ENCODE measurements around the gene NIBAN1. TPM values are rescaled to one million over a fixed set of nuclear protein-coding genes. Genes with fewer than 3 reads are reported as not detected.
A peak's percentile ranks its signal among the peaks of the same experiment; 100 is the strongest.
"Not testable (repeated sequence)": the region's sequence is repeated elsewhere in the genome, so short reads cannot be mapped to it uniquely, and the experiment has no call there.

The NIBAN1 gene, protein sequence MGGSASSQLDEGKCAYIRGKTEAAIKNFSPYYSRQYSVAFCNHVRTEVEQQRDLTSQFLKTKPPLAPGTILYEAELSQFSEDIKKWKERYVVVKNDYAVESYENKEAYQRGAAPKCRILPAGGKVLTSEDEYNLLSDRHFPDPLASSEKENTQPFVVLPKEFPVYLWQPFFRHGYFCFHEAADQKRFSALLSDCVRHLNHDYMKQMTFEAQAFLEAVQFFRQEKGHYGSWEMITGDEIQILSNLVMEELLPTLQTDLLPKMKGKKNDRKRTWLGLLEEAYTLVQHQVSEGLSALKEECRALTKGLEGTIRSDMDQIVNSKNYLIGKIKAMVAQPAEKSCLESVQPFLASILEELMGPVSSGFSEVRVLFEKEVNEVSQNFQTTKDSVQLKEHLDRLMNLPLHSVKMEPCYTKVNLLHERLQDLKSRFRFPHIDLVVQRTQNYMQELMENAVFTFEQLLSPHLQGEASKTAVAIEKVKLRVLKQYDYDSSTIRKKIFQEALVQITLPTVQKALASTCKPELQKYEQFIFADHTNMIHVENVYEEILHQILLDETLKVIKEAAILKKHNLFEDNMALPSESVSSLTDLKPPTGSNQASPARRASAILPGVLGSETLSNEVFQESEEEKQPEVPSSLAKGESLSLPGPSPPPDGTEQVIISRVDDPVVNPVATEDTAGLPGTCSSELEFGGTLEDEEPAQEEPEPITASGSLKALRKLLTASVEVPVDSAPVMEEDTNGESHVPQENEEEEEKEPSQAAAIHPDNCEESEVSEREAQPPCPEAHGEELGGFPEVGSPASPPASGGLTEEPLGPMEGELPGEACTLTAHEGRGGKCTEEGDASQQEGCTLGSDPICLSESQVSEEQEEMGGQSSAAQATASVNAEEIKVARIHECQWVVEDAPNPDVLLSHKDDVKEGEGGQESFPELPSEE
- 12.3 and 14.9 TPM in 2 replicates for total RNA-seq

DNA sequence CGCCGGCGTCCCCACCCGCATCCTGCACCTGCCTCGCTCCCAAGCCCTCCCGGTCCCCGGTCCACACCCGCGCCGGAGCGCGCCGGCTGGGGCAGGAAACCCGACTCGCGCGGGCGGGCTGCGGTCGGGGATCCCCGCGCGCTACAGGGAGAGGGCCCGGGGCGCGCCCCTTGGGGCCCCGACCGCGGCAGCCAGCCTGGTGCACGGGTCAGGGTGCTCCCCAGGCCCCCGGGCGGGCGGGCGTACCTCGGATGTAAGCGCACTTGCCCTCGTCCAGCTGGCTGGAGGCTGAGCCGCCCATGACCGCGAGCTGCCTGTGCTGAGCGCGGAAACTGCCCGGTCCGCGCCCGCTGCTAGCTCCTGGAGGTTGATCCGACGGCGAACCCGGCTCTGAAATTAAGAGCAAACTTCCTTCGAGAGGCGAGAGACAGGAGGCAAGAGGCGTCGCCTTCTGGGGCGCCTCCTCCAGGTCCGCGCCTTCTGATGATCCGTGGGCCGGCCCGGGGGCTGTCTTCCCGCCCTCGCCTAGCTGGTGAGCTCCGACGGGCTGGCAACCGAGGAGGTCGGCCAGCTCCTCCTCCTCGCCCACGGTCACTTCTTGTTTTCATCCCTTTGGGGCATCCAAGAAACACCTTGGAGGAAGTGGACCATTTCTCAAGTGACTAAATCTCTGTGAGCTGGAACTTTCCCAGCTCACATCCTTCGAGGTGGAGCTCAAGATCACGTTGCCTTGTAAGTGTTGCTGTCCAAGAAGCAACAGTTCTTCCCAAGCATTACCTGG, at the start of gene NIBAN1:
NIBAN1 (minus strand) TSS at position 453 of the 781 bp plus-strand sequence; CDS start at position 301, 152 bp downstream.
- no peak for DNase-seq (ENCODE audit: low read depth, low spot score)

DNA sequence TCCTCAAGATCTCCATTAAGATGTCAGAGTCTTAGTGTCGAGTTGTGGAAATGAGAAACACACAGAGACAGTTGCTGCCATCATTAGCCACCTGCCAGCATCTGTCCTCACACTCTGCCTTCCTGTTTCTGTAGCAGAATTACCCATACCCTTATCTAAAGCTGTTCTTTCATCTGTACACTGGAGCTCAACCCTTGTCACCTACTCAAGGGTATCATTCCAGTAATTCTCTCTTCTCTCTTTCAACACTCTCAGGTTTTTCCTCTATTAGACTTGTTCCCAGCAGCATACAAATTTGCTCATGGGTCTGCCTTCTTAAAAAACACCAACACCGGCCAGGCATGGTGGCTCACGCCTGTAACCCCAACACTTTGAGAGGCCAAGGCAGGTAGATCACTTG, 43.7 kb upstream of the NIBAN1 start:
- no peak for DNase-seq (ENCODE audit: low read depth, low spot score)

DNA sequence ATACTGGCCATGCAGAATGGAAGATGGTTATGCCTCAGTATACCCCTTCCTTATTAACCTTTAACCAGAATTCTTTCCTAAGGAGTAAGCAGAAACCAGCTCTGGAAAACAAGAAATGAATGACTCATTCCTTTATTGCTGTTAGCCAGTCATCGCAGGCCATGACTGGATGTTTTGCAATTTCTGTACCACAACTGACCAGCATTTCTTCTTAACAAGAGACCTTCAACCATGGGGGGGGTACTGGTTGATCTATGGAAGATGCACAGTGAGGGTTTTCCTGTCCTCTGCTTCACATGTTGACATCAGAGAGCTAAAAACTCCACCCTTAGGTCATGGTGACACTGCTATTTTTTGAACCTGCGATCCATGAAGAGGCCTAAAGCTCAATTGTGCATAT, 43.0 kb upstream of the NIBAN1 start:
- DNase-seq (ENCODE audit: low read depth, low spot score) = peak; percentile 1

DNA sequence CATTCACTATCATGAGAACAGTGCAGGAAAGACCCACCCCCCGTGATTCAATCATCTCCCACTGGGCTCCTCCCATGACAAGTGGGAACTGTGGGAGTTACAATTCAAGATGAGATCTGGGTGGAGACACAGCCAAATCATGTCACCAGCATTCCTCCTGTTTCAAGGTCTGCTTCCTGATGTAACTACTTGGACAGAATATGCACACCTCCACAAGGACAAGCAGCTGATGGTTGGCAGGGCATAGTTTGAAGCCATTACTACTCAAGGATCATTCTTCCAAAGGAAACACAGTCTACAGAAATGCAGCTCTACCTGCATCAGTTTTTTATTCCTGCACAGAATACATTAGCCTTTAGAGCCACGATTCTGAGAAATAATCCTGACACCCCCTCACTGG, 42.6 kb upstream of the NIBAN1 start:
- DNase-seq (ENCODE audit: low read depth, low spot score) = no peak

DNA sequence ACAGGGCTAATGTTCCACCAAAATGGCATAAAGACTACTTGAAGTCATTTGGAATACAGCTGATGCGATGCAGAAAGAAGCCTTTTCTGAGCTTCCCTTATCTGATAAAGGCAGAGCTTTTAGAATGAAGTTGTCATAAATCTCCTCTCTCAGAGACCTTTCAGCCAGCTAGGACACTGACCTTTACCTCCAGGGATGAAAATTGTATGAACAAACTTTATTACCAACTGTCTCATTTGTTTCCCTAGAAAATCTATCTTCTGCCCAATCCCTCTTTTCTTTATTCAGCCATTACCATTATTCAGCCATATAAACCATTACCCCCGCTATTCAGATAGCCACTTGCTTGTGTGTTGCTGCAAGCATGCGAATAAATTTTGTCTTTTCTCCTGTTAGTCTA, 41.3 kb upstream of the NIBAN1 start:
- DNase-seq (ENCODE audit: low read depth, low spot score) = no peak

DNA sequence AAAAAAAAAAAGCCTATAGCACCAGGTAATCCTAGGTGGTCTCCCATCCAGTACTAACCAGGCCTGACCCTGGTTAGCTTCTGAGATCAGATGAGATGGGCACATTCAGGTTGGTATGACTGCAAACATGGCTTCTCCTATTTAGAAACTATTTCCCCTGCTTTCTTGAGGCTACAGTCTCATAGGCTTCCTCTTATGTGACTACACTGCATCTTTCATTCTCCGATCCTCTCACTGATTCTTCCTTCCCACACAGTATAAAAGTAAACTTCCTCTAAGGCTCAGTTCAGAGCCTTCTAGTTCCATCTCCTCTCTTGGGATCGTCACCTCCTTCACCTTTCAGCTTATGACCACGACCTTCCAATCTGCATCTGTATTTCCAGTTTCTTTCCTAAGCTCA, 40.6 kb upstream of the NIBAN1 start:
- DNase-seq (ENCODE audit: low read depth, low spot score) = no peak

DNA sequence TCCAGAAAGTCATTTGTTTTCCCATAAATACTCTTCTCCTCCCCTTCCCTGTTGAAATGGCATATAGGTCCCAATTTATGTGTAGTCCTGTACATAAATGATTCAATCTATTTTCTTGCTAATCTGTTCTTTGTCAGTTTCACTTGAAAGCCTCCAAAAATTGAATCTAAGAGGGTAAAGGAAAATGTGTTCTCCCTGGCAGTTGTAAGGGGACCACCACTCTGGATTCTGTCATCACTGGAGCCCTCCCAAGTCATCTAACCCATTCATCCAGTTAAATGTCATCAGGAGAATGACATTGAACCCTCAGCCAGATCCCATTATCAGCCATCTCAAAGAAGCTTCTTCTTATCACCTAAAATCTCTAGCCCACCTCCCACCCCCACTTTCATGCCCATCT, 36.1 kb upstream of the NIBAN1 start:
- no peak for DNase-seq (ENCODE audit: low read depth, low spot score)

DNA sequence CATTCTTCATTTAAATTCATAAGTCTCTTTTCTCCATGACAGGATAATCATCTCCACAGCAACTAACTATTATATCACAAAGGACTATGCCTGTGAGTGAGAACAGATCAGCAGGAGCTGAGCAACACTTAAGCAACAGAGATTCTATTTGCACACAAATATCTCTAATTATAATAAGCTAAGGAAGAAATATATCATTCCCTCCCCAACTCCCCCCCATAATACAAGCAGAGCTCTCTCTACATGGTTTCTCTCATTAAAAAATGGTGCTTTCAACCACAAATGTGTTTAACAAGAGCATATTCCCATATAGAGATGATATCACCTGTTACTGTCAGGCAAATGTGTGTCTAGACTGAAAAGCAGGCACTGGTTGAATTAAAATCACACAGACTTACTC, 34.5 kb upstream of the NIBAN1 start:
- no peak for DNase-seq (ENCODE audit: low read depth, low spot score)

DNA sequence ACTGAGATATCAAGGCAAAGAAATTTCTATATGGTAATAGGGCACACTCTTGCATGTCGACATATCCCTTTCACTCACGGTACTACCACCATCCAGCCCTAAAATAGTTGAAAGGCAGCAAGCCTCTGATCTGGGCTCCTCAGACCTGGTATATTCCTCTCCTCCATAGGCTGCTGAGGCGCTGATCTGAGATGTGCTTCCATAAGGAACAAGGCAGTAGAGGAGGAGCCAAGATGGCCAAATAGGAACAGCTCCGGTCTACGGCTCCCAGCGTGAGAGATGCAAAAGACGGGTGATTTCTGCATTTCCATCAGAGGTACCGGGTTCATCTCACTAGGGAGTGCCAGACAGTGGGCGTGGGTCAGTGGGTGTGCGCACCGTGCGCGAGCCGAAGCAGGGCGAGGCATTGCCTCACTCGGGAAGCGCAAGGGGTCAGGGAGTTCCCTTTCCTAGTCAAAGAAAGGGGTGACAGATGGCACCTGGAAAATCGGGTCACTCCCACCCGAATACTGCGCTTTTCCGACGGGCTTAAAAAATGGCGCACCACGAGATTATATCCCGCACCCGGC, 27.1 kb upstream of the NIBAN1 start:
- not testable (repeated sequence) for DNase-seq (ENCODE audit: low read depth, low spot score)

DNA sequence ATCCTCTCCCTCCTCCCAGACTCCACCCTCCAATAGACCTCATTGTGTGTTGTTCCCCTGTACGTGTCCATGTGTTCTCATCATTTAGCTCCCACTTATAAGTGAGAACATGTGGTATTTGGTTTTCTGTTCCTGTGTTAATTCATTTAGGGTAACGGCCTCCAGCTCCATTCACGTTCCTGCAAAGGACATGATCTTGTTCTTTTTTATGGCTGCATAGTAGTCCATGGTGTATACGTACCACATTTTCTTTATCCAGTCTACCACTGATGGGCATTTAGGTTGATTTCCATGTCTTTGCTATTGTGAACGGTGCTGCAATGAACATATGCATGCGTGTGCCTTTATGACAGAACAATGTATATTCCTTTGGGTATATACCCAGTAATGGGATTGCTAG, 25.7 kb upstream of the NIBAN1 start:
- DNase-seq (ENCODE audit: low read depth, low spot score) = not testable (repeated sequence)

DNA sequence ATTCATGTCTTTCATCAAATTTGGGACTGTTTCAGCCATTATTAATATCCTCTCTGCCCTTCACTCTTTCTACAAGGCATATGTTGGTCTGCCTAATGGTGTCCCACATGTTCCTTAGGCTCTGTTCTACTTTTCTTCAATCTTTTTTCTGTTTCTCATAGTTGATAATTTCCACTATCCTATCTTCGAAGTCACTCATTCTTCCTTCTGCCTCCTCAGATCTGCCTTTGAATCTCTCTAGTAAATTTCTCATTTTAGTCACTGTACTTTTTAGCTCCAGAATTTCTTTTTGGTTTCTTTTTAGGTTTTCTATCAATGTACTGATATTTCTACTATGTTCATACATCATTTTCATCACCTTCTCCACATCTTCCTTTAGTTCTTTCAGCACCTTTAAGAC, 20.0 kb upstream of the NIBAN1 start:
- DNase-seq (ENCODE audit: low read depth, low spot score) = no peak

DNA sequence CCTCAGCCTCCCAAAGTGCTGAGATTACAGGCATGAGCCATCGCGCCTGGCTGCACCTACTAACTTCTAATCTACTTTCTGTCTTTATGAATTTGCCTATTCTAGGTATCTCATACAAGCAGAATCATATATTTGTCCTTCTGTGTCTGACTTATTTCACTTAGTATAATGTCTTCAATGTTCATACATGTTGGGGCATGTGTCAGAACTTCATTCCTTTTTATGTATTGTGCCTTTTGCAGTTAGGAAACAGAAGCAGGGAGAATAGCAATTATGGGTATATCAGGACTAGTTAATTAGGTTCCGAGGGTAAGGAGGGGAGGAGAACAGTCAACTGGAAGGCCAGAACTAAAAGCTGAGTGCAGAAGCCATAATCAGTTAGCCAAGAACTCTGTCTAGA, 18.0 kb upstream of the NIBAN1 start:
- no peak for DNase-seq (ENCODE audit: low read depth, low spot score)

DNA sequence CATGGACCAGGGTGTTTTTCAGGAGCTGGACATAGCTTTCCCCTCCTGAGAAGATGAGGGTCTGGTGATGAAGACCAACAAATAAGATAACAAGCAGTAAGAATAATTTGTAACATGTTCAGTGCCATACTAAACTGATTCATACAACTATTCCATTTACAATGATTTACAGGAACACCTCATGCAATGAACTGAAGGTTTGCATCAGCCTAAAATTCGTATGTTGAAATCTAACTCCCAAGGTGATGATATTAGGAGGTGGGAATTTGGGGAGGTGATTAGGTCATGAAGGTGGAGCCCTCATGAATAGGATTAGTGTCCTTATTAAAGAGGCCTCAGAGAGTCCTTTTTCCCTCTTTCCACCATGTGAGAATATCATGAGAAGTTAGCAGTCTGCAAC, 15.9 kb upstream of the NIBAN1 start:
- DNase-seq (ENCODE audit: low read depth, low spot score) = no peak

DNA sequence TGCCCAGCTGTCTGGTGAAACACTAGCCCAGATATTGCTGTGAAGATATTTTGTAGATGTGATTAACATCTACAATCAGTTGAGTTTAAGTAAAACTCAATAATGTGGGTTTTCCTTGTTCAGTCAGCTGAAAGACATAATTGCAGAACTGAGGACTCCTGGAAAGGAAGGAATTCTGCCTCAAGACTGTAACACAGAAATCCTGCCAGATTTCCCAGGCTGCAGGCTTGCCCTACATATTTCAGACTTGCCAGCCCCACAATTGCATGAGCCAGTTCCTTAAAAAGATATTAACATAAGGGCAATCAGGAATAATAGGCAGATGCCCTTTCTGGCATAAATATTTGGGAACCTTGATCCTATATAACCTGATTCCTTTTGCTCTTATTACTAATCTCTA, 14.2 kb upstream of the NIBAN1 start:
- no peak for DNase-seq (ENCODE audit: low read depth, low spot score)

DNA sequence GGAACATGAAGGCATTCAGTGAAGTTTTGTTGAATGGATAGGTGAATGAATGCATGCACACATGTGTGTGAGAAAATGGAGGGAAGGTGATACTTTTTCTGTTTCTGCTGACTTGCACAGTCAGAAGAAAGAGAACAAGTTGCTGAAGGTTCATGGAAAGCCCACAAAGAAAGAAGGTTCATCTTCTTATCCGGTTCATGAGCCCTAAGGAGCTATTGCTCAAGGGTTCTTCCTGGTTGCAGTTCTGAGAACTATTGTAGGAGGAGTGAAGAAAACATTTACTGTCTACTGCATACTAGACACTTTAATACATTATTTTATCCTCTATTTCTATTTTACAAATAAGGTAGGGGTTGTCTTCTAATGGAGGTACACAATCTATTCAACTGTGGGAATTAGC, 13.4 kb upstream of the NIBAN1 start:
- no peak for DNase-seq (ENCODE audit: low read depth, low spot score)

DNA sequence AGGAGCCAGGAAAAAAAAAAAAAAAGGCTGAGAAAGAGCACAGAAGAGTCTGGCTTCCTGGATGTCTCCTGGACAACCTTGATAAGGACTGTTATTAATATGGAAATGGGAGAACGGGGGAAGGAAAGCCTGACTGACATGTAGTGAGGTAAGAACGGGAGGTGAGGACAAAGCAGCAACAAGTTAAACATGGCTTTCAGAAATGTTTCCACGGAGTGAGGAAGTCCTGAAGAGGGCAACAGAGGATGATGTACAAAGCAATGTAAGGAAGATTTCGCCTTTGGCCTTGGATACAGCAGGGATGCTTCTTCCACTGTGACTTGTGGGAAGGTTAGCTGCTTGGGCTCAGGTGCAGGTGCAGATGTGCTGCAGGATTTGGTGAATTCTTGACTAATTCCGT, 11.9 kb upstream of the NIBAN1 start:
- no peak for DNase-seq (ENCODE audit: low read depth, low spot score)

DNA sequence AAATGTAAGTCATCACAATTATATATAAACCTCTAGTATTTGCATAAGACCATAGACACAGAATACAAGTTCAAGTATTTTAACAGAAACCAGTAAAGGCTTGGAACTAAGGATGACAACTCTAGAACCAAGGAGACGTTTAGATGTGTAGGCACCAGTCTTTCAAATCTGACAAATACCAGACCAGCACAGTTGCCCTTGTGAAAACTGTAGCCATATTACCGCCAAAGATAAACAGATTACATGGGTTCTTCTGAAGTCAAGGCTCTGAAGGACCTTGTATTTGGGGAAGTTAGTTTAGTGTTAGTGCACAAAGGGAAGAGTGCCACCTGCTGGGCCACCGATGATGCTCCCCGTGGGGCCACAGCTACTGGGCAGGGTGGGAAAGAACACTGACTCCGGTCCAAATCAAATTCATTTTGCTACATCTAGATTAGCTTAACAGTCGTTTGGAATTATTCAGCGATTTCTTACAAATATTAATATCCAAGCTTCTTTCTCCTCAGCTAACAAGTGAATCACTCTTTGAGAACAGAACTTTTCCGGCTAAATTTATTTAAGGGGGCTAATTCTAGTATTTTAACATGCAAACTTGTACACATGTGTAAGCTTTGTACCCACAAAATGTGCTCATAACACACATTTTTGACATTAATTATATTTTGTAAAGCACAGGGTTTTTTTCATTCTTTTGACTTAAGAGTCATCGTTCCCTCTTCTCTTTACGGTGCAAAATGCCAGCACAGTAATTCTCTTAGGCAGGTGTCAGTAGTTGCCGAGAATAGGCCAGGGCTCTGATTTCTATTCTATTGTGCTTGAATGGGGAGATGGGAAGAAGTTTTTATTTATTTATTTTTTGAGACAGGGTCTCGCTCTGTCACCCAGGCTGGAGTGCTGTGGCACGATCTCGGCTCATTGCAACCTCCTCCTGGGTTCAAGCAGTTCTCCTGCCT, 8.0 kb upstream of the NIBAN1 start:
- peak; percentile 19 for DNase-seq (ENCODE audit: low read depth, low spot score)

DNA sequence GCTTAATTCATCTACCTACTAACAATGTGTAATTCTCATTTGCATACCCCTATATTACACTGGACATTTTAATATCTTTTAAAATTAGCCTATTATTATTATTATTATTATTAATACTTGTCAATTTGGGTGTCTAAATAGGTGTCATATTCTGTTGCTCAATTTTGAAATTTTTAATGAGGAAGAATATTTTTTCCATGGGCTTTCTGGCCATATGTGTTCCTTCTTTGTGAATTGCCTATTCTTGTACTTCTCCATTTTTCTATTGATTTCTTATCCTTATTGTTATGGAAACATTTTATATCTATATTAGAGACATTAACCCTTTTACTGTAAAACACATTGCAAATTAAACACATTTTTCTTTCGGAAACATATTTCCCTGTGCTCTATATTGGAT, 6.4 kb upstream of the NIBAN1 start:
- DNase-seq (ENCODE audit: low read depth, low spot score) = no peak

DNA sequence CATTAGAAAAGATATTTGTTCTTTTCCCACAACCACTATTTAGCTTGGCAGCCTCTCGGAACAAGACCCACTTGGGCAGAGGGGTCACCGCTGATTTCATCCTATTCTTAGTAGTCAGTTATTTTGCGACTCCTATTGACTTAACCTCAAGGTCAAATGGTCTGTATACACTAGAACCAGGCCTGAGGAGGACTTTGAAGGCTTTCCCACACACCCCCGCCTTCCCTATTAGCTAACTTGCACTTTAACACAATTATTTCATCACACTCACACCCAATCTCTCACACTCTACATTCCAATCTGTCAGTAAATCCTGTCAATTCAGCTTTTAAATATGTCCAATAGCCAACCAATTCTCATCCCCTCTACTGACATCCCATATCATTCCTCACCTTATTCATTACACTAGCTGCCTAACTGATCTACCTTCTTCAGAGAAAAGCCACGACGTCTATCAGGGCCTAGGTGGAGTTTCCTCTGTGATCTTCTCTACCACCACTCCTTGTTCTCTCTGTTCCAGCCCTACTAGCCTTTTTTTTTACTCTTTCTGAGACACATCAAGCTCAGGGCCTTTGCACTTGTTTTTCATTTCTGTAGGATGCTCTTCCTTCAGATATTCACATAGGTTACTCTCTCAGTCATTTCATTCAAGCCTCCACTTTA, 1.0 kb upstream of the NIBAN1 start:
- DNase-seq (ENCODE audit: low read depth, low spot score) = no peak

DNA sequence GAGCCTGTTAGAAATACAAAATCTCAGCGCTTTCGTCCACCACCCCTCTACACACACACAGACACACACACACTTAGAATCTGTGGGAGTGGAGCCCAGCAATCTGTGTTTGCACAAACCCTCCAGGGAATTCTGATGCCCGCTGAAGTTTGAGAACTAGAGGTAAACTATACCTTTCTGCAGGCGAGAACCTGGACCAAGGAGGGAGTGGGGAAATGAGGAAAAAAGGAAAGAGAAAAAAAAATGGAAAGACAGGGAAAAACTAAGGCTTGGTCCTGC, 468 bp upstream of the NIBAN1 start:
- DNase-seq (ENCODE audit: low read depth, low spot score) = no peak
